HG02840 (cell line): ENCODE results near the gene DMXL1.

Experiments used
- ATAC-seq: cut with Tn5 transposase; IDR thresholded peaks from one replicate; pipeline ENCODE4 v1.9.1; 2021; ENCODE audit warnings: mild to moderate bottlenecking, moderate library complexity, moderate number of reproducible peaks; ENCODE audit not compliant: unreplicated experiment, low FRiP score

DMXL1 gene

DNA sequence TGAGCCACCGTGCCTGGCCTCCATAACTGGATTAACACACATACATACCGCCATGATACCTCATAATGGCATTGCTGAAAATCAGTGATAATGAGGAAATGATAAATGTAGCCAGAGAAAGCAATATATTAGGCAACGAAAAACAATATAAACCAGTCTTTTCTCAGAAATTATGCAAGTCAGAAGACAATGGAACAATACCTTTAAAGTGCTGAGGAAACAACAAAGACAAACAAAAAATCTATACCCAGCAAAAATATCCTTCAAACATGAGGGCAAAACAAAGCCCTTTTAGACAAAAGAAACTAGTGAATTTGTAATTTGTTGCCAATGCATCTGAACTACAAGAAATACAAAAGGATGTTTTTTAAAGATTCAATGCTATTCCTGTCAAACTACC is 186.7 kb downstream of the DMXL1 start:
- no peak for ATAC-seq

GRCh38 chr5:119263639-119264038 is 192.8 kb downstream of the DMXL1 start:
- no peak for ATAC-seq

DNA sequence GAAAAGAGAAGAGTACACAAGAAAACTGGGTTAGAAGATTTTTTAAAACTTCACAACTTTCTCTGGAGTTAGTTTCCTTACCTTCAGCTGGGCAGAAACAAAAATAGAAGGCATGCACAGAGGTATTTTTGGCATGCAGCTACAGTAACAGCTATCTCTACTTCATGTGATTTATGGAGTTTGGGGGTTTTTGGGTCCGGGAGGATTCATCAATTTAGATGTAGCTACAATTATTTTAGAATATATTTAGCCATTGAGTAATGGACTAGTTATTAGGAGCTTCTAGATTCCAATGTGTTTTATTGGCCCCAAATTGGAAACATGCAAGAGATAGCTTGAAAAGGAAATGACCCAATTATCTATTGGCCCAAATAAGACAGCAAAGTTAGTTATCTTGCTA is 193.3 kb downstream of the DMXL1 start:
- ATAC-seq: no peak

GRCh38 chr5:119267958-119268386 is 197.1 kb downstream of the DMXL1 start:
- ATAC-seq: peak; percentile 73

GRCh38 chr5:119268387-119269060 is 197.6 kb downstream of the DMXL1 start:
- peak; percentile 84 for ATAC-seq

DNA sequence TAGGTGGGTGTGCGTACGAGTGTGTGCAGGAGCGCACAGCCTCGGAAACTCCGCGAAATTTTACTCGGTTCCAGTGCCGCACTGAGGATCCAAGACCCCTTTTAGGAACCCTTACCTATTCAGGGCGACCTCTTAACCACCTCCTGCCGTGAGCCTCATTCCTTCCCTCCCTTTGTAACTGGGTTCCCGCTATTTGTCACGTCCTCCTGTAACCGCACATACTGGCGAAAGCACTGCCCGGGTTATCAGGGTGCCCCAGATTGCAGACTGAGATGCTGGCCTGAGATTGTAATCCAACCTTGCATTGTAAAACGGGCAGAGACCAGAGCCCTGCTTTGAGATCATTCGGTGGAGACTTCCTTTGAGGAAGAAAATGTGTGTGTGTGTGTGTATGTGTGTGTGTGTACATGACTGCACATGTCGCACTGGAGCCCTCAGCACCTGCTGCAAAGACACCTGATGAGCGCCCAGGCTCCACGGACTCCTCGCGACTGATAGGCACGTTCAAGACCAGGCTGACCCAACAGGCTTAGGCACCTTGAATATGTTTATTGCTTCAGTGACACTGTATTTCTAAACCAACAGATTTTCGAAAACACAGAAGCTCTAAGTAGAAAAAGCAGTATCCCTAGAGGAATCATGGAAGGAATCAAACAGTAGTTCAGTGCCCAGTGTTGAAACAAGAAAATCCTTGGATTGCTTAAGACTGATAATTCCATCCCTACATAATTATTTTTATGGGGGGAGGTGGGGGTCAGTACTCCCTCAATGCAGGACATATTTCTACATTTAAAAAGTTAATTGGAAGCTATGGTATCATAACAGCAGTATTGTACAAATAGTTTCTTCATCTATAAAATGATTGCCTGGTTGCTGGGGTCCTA is 198.4 kb downstream of the DMXL1 start:
- peak; percentile 2 for ATAC-seq

DNA sequence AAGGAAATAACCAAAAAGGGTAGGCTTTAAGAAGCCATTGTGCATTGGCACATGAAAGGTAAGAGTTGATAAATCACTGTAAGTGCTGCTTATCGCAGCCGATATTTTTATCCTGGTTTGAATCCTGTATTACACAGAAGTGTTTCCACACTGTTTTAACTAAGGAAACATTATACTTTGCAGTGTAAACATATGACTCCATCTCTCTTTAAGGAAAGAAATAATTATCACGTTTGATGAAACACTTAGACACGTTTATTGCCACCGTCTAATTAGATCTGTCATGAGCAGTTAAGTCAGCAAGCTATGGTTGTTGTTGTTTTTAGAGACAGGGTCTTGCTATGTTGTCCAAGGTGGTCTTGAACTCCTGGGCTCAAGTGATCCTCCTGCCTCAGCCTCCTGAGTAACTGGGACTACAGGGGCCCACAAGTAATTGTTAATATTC is 199.3 kb downstream of the DMXL1 start:
- ATAC-seq: no peak

DNA sequence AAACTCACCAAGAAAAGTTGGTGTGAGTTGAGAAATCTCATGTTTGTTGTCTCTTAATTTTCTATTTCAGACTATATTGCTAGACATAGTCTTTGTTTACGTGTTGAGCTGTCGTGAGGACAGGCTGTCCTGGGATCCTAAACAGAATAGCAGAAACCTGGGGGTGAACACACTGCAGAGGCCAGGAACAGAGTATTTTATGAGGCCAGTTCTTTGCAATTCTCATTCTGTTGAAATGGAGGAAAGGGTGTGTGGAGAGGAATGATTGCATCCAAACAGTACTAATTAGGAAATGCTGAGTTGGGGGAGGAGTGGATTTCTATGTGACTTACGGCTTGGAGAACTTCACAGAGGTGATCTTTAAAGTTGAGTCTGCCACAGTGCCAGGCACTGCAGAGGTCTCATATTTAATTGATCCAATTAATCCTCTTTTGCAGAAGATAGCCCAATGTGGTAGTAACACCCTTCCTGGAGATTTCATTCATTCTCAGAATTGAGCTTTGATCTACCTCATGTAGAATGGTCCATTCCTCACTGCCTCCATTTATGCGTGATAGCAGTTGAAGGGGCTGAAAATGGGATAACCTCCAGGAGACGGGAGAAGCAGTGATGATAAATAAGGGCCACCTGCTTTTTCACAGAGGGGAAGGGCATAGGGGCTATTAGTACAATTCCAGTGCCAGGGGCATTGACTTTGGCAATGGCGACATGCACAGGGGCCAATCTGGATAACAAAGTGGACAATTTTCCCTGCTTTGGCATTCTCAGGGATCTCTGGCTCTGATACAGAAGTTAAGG is 200.3 kb downstream of the DMXL1 start:
- ATAC-seq: no peak

DNA sequence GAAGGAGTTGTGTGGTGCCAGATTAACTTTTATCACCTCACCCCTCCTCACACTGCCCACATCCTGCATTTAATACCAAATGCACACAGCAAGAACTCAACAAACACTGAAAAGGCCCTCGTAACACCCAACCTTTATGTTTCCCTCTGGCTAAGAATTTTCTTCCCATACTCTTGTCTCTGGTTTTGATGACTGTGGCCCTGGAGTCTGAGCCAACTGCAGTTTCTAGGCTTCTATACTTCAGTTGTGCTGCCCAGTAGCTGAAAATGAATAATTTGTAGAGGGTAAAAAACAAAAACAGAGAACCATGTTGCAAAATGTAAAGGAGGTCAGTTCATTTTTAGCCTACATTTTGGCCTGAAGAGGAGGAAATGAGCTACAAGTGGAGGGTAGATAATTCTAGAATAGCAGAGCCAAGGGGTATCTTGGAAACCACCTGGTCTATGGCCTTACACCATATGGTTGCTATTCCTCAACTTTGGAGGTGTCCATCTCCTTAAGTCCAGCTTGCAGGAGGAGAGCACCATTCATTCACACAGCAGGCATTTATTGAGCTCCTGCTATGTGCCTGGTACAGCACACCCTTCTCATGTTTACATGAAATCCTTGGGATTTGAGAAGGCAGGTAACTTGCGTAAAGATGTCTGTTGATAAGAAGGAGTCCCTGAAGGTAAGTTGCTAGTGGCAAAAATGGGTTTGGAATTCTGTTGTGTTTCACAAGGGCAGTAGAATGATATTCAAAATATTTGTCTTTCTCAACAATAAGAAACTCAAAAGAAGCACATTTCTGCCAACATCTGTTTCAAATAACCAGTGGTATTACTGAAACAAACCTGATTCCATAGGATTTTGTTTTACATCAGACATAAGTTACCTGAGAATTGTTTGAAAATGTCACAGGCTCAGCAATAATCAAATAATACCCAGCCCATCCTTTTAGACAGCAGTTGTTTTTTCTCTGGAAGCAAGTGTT is 201.2 kb downstream of the DMXL1 start:
- no peak for ATAC-seq

DNA sequence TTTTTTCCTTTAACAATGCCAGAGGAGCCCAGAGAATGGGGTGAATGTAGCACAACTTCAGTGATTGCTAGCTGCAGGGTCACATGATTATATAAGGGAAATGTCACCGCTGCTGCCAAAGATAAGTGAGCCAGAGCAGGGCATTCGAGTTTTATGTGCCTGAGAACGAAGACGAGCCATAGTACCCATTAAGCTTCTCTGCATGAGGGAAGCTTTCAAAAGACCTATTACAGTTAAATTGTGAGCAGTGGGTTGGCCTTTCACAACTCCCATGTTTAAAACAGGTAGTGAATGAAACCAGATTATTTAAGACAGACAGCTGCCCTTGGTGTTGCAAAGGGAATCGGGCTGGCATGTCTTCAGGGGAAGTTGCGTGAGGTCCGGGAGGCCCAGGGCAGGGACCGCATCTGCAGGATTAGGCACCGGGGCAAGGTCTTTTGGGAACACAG is 202.5 kb downstream of the DMXL1 start:
- ATAC-seq: no peak

DNA sequence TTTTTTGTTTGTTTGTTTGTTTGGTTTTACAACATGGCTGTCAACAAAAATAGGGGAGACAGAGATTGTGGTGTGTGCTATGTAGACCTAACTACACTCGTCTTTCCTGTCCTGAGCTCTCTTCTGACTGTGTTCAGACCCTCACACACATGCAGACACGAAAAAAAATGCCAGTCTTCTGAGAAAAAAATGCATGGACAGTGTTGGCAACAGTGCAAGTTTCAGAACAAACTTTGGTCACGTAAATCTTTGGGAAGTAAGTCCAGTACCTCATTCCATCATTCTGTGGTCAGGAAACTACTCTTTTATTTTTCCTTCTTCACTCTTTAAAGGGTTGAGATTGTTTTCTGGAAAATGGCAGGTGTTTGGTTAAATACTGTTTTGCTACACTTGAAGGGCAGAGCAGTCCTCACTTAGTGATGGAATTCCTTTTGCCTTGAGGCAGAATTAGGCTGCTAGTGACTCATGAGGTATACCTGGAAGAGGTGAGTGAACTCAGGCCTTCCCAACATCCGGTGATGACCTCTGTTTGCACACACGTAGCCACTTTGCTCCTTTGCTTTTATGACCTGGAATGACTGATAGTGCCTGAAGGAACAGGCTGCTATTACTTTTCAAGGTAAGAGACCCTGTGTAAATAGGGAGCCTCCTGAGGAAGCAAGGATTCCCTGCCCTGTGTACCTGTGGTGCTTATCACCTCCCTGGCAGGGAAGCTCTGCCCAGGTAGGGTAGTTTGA is 203.3 kb downstream of the DMXL1 start:
- peak; percentile 5 for ATAC-seq

- peak; percentile 40 for ATAC-seq
These were observed 203.9 kb downstream of the DMXL1 start for GRCh38 chr5:119274767-119275130.

- ATAC-seq: peak; percentile 8
These were observed 204.3 kb downstream of the DMXL1 start for GRCh38 chr5:119275146-119275545.

DNA sequence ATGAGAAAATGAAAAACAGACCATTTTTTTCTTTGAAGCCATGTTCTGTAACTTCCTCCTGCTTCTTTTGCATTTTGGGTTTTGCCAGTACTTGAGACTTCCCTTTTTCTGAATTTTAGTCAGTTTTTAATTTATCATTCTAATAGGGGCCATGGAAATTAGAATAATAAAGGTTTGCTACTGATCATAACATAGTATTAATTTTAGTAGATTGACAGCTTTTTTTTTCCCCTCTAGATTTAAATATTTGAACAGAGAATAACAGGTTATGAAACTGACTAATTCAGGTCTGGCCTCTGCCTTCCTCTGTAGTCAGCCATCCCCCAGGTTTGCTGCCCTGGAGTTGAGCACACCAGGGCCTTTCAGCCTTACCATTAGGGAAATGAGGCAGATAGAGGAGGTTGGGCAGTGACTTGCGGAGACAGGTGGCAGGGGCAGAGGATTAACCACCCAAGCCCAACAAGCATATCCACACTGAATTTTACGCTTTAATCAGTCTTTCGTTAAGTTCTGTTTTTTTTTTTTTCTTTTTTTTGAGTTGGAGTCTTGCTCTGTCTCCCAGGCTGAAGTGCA is 204.8 kb downstream of the DMXL1 start:
- peak; percentile 68 for ATAC-seq

- no peak for ATAC-seq
These were observed 206.1 kb downstream of the DMXL1 start for GRCh38 chr5:119276978-119277377.

DNA sequence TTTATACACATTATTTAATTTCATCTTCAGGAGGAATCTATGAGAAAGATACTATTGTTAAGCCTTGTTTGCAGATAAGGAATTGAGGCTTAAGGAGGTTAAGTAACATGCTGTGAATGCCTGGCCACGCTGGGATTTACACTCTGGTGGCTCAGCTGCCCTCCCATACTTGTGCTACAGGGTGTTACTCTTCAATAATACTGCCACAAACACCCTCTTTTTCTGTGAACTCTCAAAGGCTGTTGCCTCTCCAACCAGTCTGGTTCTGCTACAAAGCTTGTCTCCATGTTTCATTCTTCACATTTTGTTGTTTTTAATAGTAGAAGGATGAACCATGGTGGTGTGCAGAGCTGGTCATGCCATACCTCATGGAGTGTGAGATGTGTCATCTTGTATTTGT is 208.2 kb downstream of the DMXL1 start:
- ATAC-seq: no peak

GRCh38 chr5:119280380-119280779 is 209.5 kb downstream of the DMXL1 start:
- no peak for ATAC-seq

DNA sequence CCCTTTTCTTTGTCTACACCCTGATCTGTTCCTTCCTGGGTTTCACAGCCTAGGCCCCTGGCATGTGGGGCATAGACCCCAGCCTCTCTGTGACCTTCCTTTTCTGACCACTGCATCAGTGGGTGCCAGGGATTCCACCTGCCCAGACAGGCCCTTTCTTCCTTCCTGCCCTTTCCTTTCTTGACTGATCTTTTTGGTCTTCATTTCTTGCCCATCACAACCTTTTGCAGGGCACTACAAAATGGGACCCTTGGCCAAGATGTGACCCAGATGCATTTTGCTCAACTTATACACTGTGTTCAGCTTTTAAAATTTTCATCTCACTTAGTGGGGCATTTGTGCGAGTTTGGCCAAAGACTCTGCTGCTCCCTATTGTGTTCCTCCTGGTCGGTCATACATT is 211.7 kb downstream of the DMXL1 start:
- no peak for ATAC-seq

- ATAC-seq: no peak
These were observed 213.1 kb downstream of the DMXL1 start for GRCh38 chr5:119284031-119284430.
